ENCODE results near the gene PHACTR3. TPM values are rescaled to one million over a fixed set of nuclear protein-coding genes. Genes with fewer than 3 reads are reported as not detected.
A peak's percentile ranks its signal among the peaks of the same experiment; 100 is the strongest.
"Not testable (repeated sequence)": the region's sequence is repeated elsewhere in the genome, so short reads cannot be mapped to it uniquely, and the experiment has no call there.

The PHACTR3 gene
- total RNA-seq: 1.6 and 3.1 TPM in 2 replicates

GRCh38 chr20:59603781-59604541, at the start of gene PHACTR3:
Gene PHACTR3 (plus strand): TSS chr20:59604540. CDS start chr20:59605015, 475 bp downstream.
- DNase-seq (ENCODE audit: low read depth in 2 of 2): no peak

GRCh38 chr20:59557733-59558529, 46.4 kb upstream of the PHACTR3 start:
- not testable (repeated sequence) for DNase-seq (ENCODE audit: low read depth in 2 of 2)

GRCh38 chr20:59559024-59559817, 45.1 kb upstream of the PHACTR3 start:
- DNase-seq (ENCODE audit: low read depth in 2 of 2): no peak

- DNase-seq (ENCODE audit: low read depth in 2 of 2): no peak
These were observed 44.5 kb upstream of the PHACTR3 start for GRCh38 chr20:59559863-59560262.

GRCh38 chr20:59560588-59561227, 43.6 kb upstream of the PHACTR3 start:
- DNase-seq (ENCODE audit: low read depth in 2 of 2): peak; percentile 40 to 52

GRCh38 chr20:59561228-59561605, 43.1 kb upstream of the PHACTR3 start:
- DNase-seq (ENCODE audit: low read depth in 2 of 2): no peak

GRCh38 chr20:59561614-59562277, 42.6 kb upstream of the PHACTR3 start:
- no peak for DNase-seq (ENCODE audit: low read depth in 2 of 2)

GRCh38 chr20:59564171-59564570, 40.2 kb upstream of the PHACTR3 start:
- no peak for DNase-seq (ENCODE audit: low read depth in 2 of 2)

GRCh38 chr20:59564943-59565342, 39.4 kb upstream of the PHACTR3 start:
- no peak for DNase-seq (ENCODE audit: low read depth in 2 of 2)

- no peak for DNase-seq (ENCODE audit: low read depth in 2 of 2)
These were observed 38.4 kb upstream of the PHACTR3 start for GRCh38 chr20:59565768-59566461.

GRCh38 chr20:59566631-59567524, 37.5 kb upstream of the PHACTR3 start:
- DNase-seq (ENCODE audit: low read depth in 2 of 2): no peak

- DNase-seq (ENCODE audit: low read depth in 2 of 2): no peak
These were observed 36.5 kb upstream of the PHACTR3 start for GRCh38 chr20:59567585-59568508.

- no peak for DNase-seq (ENCODE audit: low read depth in 2 of 2)
These were observed 35.8 kb upstream of the PHACTR3 start for GRCh38 chr20:59568509-59569024.

- no peak for DNase-seq (ENCODE audit: low read depth in 2 of 2)
These were observed 35.0 kb upstream of the PHACTR3 start for GRCh38 chr20:59569305-59569704.

- no peak for DNase-seq (ENCODE audit: low read depth in 2 of 2)
These were observed 33.2 kb upstream of the PHACTR3 start for GRCh38 chr20:59571151-59571550.

GRCh38 chr20:59571551-59572314, 32.6 kb upstream of the PHACTR3 start:
- peak; percentile 46 to 63 for DNase-seq (ENCODE audit: low read depth in 2 of 2)

- DNase-seq (ENCODE audit: low read depth in 2 of 2): no peak
These were observed 31.8 kb upstream of the PHACTR3 start for GRCh38 chr20:59572515-59572914.
